RPMI8226 (cell line): ENCODE data around the gene RHCG.
A peak's percentile ranks its signal among the peaks of the same experiment; 100 is the strongest.
"Not testable (repeated sequence)": the region's sequence is repeated elsewhere in the genome, so short reads cannot be mapped to it uniquely, and the experiment has no call there.

Source experiments
- DNase-seq: peaks from one replicate; pipeline ENCODE4 v3.0.0-alpha.2; 2015

RHCG gene

GRCh38 chr15:89475661-89476060 is 20.7 kb downstream of the RHCG start:
- DNase-seq = no peak

GRCh38 chr15:89472785-89473256 is 23.6 kb downstream of the RHCG start:
- peak; percentile 65 for DNase-seq

- no peak for DNase-seq
Measured at GRCh38 chr15:89469426-89470096, 26.8 kb downstream of the RHCG start.

DNA sequence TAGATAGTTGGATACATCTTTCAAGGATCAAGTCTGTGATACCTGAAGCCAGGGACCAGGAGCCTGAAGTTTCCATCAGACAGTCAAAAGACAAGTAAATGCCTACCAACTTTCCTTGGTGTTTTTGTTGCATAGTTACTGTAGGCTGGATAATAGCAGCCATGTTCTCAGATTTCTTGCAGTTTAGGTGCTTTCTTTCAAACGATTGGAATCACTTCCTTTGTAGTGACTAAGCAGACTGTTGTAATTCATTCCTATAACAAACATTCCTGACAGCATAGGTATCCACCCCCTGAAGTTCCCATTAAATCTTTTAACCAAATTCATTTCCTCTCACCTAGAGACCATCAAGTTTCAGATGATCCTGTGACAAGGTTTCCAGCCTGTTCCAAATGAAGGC is 27.6 kb downstream of the RHCG start:
- DNase-seq = not testable (repeated sequence)

GRCh38 chr15:89463113-89463512 is 33.3 kb downstream of the RHCG start:
- no peak for DNase-seq

GRCh38 chr15:89462198-89462912 is 34.0 kb downstream of the RHCG start:
- peak; percentile 38 for DNase-seq

GRCh38 chr15:89461386-89461785 is 35.0 kb downstream of the RHCG start:
- no peak for DNase-seq

DNA sequence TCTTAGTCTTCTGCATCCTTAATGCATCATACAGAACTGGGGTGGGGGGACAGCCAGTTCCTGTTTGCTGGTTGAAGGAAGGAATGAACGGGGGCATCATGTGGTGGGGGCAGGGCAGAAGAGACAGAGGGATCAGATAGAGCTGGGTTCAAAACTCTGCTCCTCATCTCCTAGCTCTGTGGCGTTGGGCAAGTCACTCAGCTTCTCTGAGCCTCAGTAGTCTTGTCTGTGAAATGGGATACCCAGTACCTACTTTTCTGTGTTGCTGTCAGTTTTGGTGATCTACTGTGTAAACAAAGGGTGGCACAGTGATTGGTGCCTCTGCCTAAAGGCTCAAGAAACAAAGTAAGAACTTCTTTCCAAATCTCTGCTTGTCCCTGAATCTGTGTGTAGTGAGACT is 36.3 kb downstream of the RHCG start:
- DNase-seq = no peak

DNA sequence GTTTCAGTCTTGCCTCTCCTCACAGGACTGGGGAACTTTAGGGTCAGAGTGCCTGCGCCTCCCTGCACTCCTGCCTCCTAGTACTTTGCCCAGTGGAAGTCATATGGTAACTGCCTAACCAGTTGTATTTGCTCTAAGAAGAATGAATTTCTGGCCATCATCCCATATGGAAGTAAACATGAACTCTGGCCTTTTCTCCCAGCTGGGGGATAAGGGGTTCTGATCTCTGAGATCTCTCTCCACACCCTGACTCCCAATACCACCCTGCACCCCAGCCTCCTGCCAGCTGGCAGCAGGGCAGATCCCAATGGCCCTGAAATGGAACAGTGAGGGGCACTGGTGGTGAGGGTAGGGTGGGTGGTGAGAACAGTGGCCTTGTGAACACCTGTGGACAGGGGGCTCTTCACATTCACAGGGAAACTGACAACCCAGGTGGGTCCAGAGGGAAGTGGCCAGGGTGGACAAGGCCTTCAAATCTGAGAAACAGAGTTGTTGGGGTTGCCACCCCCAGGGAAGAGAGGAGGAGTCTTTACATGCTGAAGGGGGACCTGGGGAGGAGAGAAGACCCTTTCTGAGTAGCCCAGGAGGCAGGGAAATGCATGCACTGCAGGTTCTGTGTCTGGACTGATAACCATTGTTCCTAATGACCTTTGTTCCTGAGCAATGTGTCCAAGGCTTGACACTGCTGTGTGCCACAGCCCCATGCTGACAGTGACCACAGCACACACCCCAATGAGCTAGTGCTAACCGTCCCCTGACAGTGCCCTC is 36.9 kb downstream of the RHCG start:
- DNase-seq = no peak

DNA sequence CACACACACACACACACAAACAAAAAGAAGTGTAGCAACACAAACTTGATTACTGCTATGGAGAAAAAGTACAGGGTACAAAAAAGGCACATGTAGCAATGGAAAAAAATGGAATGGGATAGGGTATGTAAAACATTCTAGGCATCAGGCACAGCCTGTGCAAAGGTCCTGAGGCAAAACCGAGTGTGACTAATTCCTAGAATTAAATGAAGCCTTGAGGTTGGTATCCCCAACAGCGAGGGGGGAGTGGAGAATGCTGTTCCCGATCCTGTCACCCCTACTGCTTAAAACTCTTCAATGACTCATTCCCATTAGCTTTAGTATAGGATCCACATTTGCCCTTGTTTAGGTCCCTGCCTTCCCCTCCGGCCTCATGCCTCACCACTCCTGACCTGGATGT is 37.9 kb downstream of the RHCG start:
- DNase-seq = no peak

- DNase-seq = peak; percentile 43
Measured at GRCh38 chr15:89457086-89457485, 39.3 kb downstream of the RHCG start.

GRCh38 chr15:89455535-89455934 is 40.8 kb downstream of the RHCG start:
- DNase-seq = no peak

- DNase-seq = peak; percentile 41
Measured at GRCh38 chr15:89452330-89452836, 44.0 kb downstream of the RHCG start.

DNA sequence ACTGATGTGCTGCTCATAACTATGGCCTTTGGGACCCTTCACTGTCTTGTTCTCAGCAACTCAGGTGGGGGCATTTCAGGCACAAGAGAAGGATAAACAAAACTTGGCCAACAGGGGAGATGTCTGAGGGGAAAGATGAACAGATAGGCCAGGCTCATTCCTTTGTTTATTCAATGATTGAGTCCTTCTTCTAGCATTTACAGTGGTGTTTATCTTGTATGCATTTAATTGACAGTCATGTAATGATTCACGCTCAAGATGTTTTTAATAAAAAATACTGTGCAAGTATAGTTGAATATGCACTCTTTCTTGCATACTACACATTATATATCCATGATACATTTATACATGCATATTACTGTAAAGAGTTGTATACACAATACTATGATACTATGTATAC is 44.5 kb downstream of the RHCG start:
- no peak for DNase-seq

GRCh38 chr15:89450076-89451006 is 46.0 kb downstream of the RHCG start:
- DNase-seq = no peak

GRCh38 chr15:89448825-89449224 is 47.6 kb downstream of the RHCG start:
- no peak for DNase-seq

DNA sequence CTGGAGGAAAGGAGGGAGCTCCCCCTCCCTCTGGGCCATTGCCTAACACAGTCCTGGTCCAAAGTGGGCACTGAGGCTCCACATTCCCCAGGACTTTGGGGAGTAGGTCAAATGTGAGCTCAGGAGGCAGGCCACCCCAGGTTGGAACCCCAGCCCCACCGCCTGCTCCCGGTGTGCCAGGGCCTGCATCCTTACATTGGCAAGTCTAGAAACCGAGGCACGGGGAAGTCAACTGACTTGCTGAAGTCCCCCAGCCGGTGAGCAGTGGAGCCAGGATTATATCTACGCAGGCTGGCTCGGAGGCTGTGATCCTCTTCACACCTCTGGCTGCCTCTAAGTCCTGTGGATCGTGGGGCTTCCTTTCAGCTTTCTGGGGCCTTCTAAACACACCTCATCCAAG is 48.7 kb downstream of the RHCG start:
- no peak for DNase-seq

DNA sequence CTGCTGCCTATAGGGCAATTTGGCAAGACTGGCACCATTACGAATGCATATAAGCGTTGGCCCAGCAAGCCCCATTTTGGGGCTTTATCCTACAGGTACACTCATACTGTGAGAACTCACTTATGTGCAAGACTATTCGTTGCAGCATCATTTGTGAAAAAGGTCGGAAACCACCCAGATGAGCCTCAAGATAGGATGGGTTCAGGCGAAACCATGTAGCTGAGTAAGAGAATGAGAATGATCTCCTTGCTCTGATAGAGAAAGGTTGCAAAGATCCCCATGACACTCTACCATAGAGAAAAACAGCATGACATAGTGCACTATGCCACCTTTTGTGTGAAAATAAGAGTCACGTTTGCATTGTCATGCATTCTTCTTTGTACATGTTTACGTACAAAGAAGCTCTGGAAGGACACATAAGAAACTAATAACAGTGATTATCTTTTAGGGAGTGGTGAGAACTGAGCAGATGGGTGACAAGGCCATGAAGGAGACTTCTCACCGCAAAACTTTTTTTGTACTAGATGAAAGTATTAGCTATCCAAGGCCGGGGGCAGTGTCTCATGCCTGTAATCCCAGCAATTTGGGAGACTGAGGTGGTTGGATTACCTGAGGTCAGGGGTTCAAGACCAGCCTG is 50.0 kb downstream of the RHCG start:
- DNase-seq = no peak

- no peak for DNase-seq
Measured at GRCh38 chr15:89445518-89445917, 50.9 kb downstream of the RHCG start.

- no peak for DNase-seq
Measured at GRCh38 chr15:89444241-89445225, 51.9 kb downstream of the RHCG start.

GRCh38 chr15:89443581-89443980 is 52.8 kb downstream of the RHCG start:
- no peak for DNase-seq
